Measurements from ENCODE around the gene HERC6.
"Not testable (repeated sequence)": the region's sequence is repeated elsewhere in the genome, so short reads cannot be mapped to it uniquely, and the experiment has no call there.

DNA sequence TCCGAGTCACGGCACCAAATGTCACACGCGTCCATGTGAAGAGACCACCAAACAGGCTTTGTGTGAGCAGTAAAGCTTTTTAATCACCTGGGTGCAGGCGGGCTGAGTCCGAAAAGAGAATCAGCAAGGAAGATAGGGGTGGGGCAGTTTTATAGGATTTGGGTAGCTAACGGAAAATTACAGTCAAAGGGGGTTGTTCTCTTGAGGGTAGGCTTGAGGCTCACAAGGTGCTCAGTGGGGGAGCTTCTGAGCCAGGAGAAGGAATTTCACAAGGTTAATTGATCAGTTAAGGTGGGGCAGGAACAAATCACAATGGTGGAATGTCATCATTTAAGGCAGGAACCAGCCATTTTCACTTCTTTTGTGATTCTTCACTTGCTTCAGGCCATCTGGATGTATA, 29.9 kb upstream of the HERC6 start:
- not testable (repeated sequence) for TF ChIP-seq CTCF (IDR thresholded peaks at IDR 0.05; ENCODE audit: low read depth, low read length); POLR2A (IDR thresholded peaks at IDR 0.05; ENCODE audit: extremely low read depth, insufficient read length)
